HG03571 (cell line): ENCODE measurements around the gene TOP3A.

ENCODE experiments used
- ATAC-seq: cut with Tn5 transposase; IDR thresholded peaks from one replicate; pipeline ENCODE4 v1.9.1; 2021; ENCODE audit not compliant: unreplicated experiment

The TOP3A gene

DNA sequence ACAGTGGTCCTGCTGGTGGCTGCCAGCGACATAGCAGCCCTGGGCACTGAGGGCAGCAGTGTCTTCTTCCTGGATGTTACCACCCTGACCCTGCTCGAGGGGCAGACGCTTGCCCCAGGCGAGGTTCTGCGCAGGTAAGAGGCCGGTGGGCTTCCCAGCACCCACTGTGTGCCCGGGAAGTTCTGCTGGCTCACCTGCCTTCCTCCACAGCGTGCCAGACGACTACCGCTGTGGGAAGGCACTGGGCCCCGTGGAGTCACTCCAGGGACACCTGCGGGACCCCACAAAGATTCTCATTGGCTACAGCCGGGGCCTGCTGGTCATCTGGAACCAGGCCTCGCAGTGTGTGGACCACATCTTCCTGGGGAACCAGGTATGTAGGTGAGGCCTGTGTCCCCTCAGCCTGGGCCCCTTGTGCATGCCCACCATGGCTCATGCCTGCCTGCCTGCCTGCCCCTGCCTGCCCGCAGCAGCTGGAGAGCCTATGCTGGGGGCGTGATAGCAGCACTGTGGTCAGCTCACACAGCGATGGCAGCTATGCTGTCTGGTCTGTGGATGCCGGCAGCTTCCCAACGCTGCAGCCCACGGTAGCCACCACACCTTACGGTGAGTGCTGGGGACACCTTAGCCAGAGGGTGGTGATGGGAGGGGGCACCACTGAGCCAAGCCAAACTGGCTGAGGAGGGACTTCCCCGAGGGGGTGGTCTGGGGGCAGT lies 80.8 kb downstream of the TOP3A start:
- ATAC-seq, result no peak

DNA sequence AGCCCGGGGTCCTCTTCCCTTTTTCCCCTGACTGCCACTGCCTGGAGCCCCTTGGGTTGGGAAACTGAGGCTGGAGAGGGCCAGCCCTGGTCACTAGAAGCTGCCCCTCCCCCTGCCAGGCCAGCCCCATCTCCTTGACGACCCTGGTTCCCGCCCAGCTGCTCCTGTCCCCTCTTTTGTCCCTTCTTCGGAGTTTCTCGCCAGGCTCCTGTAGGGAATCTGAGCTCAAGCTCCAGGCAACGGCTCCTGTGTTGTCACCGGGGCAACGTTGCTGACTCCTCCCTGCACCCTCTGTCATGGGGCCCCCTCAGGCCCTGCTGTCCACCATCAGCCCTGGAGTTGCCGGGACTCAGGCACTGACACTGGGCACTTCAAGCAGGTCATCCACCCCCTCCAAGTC lies 83.6 kb downstream of the TOP3A start:
- ATAC-seq, result no peak

DNA sequence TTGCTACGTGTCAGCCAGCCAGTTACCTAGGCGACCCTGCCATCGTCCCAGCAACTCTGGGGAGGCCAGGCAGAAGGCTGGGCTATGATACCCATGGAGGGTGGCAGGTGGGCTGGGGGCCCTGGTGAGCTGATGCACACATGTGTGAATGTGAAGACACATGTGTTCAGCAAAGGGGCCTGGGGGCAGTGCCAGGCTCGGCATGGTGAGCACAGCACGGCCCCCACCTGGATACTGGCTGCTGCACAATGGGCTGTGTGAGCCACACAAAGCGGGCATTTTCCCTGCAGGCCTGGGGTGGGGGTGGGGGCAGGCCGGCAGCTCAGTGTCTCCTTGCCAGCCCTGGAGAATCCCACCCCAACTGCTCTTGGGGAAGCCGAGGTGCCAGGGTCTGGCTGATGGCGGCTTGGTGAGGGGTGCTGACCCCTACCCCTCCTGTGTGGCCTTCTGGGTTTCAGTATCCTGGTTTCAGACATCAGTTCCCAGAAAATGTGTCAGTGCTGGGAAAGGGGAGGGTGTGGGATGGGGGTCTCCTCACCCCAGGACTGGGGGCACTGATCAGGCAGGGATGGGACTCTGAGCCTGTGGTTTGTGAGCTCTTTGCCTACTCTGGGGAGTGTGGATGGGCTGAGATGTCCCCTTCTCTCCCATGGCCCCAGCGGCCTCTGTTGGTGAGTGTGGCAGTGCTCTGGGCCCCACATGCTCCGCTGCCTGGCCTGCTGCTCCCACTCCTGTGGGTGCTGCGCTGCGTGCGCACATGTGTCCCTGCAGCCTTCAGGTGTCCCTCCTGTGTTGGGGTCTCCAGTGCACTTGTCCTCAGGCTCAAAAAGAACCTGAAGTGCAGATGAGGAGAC lies 84.3 kb downstream of the TOP3A start:
- no peak for ATAC-seq

DNA sequence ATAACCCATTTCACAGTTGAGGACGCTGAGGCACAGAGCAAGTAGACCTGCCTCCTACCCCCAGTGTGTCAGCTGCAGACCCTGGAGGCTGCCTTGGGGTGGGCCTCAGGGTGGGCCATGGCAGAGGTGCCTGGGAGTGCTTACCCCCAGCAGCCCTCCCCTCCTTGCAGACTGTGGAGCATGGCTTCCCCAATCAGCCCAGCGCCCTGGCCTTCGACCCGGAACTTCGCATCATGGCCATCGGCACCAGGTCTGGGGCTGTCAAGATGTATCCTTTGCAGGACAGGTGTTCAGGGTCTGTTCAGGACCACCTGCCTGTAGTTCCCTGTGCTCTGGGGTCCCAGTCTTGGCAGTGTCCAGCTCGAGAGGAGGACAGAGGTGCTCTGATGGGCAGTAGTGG lies 85.0 kb downstream of the TOP3A start:
- ATAC-seq, result no peak

DNA sequence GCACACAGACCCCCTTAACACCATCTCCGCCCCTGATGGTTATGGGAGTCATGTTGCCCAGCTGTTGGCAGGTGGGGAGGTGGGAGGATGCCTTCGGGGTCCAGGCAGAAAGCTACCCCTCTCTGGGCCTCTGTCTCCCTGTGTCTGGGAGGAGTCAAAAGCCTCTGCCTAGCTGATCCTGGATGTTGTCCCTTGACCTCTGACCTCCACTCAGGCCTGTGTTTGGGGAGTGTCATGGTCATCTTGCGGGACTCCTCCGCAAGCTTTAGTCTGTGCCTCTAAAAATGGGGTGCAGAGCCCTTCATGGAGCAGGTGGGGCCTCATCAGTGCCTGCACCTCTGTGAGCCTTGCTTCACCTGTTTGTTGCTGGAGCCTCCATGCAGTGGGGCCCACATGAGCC lies 85.5 kb downstream of the TOP3A start:
- no peak for ATAC-seq

DNA sequence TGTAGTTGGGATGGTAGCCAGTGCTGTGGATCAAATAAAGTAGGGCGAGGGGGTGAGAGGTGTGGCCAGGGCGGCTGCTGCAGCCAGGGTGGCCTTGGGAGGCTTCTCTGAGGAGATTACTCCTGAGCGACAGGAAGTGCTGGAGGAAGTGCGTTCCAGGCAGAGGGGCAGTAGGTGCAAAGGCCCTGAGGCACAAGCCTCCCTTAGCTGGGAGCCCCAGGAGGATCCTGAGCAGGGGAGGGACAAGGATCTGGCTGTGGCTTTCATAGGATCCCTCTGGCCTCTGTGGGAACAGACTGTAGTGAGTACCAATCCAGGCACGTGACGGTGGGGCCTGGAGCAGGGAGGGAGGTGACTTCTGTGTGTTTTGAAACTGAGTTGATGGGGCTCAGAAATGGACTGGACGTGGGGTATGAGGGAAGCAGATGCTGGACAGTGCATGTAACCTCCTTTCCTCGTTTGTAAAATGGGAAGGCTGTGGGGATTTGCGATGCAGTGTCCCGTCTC lies 86.6 kb downstream of the TOP3A start:
- no peak for ATAC-seq

DNA sequence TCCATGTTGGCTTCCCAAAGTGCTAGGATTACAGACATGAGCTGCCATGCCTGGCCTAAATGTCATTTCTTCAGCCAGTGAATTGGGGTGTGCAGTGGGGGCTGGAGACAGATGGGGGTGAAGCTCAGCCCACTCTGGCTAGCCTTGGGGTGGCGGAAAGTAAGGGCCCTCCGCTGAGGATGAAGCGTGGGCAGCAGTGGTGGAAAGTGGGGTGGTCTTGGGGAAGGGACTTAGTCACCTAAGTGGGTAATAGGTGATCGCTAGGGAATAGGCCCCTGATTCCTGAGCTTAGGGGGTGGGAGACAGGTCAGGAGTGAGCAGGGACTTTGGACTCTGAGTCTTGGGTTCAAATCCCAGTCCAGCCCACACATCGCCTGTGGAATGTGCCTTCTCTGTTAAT lies 87.2 kb downstream of the TOP3A start:
- ATAC-seq, result no peak

DNA sequence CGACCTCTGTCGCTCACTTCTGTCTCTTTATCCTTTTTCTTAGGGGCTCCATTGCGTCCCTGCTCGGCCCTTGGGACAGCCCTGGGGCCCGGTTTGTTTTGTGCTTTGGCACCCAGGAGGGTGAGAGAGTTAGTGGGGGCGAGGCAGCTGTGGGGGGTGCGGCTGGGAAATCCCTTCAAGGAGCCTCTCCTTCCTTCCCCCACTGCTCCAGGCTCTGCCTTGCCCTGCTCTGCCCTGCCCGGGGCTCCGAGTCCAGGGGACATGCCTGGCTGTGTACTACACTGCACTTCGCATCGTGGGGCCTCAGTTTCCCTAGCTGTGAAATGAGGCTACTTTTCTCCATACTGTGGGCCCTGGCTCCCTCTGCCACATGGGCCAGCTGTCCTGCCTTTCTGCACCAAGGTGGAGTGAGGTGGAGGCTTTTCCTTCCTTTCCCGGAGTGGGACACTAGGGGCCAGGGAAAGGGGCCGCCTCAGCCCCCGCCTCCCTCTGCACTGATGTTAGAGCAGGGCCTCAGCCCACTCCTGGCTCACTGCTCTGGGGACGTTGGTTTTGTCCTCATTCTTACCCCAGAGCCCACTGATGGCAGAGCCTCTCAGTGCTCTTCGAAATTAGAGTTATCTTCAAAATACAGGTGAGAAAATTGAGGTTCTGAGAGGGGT lies 88.4 kb downstream of the TOP3A start:
- no peak for ATAC-seq

DNA sequence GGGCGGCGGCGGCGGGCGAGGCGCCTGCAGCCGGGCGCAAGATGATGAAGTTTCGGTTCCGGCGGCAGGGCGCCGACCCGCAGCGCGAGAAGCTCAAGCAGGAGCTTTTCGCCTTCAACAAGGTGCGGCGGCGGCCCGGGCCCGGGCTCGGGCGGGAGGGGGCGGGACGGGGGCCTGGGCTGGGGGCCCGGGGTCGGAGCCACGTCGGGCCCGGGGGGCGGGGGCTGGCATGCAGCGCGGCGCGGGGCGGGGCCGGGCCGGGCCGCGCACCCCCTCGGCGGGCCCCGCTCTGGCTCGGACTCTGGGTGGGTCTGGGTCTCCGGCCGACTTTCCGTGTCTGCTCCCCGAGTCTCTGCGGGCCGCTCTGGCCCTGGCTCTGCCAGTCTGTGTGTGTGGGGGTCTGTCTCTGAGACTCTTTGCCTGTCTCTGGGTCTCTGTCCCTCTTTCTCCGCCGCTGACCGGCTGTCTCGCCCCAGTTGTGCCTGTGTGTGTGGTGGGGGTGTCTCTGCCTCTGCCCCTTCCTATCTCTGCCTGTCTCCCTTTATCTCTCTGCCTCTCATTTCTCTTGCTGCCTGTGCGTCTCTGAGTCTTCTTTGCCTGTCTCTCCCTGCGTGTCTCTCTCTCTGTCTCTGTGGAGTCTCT lies 89.0 kb downstream of the TOP3A start:
- ATAC-seq, result no peak

DNA sequence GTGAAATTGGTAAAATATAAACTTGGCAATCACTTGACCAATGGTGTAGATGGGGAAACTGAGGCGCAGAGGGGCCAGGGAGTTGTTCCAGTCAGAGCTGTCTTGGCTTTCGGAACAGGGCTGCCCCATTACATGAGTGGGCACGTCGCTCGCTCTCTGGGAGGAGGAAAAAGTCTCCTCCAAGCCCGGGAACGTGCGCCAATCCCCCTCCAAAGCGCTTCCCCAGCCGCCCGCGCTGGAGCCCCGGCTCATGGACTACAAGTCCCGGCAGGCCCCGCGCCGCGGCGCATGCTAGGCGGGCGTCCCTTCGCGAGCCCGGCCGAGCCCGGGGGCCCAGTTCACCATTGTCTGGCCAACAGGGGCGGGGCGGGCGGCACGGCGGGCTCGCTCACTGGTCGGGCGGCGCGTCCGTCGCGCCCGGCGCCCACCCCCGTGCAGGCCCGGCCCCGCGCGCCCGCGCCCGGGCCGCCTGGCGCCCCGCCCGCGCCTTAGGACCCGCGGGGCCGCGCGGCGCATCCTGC lies 89.6 kb downstream of the TOP3A start, which contains the start of gene LLGL1:
Gene LLGL1, plus strand, starts transcription at position 515 of the 521 bp plus-strand sequence. CDS start 48 bp downstream, outside the sequence.
- ATAC-seq, result peak; percentile 75

DNA sequence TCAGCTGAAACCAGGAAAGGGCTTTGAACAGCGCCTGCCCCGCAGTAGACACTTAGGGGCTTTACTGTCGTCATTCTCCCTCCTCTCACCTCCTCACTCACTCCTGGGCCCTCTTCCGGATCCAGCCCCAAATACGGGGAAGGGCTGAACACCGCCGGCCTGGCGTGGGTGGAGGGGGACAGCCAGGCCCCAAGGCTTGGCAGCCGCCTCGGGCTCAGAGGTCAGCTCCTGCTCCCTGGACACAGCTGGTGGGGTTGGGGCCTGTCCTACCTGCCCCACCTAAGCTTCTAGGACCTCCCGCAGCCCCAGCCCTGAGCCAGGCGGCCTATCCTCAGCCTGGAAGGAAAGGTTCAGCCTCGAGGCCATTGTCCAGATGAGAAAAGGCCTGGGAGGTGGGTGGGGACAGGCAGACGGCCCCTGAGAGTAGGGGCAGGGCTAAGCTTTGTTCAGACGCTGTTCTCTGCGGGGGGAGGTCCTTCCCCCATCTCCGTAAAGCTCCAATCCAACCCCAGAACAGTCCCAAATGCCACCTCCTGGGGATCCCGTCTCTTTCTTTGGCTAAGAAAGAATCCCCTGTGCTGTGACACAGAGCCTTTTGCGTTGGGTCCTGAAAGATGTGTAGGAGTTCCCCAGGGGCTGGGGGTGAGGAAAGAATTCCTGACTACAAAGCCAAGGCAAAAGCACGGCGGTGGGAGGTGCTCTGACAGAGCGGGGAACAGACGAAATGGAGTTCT lies 90.2 kb downstream of the TOP3A start:
- ATAC-seq, result no peak

DNA sequence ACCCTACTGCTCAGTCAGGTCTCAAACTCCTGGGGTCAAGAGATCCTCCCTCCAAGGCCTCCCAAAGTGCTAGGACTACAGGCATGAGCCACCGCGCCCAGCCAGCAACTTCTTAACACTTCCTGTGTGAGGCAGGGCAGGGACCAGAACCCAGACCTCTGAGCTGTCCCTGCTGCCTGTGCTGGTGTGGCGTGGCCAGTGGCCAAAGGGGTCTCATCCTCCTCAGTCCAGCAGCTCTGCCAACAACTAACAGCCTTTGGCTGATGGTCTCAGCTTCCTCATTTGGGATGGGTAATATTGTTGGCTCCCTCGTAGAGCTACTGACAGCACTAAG lies 90.8 kb downstream of the TOP3A start:
- ATAC-seq, result no peak
